T-helper 2 cell treated with Interferon-gamma antibody and Interleukin-4, amounts not matched to agents 100 ng/mL and 5 ng/mL, for 36 hours (primary cell): ENCODE data around the gene TRIO. TPM values are rescaled to one million over a fixed set of nuclear protein-coding genes. Genes with fewer than 3 reads are reported as not detected.

Source experiments
- intact Hi-C: fragments of 100-400 bp; cut with micrococcal nuclease; formaldehyde crosslinking; loops from one replicate; pipeline ENCODE4 v1.15.1; 2023
- total RNA-seq: library from RNA; stranded (reverse); gene quantifications from 2 replicates; pipeline ENCODE4 v1.2.3, GENCODE V29; 2022

Gene TRIO
- total RNA-seq, 1 donor from 2014 or later: 17.2 TPM

GRCh38 chr5:14240359-14240758, 97.2 kb downstream of the TRIO start:
- intact Hi-C loops: no loop called here

GRCh38 chr5:14241141-14241540, 98.0 kb downstream of the TRIO start:
- intact Hi-C loops: no loop called here

- intact Hi-C loops: no loop called here
Observed at GRCh38 chr5:14242447-14242846, 99.3 kb downstream of the TRIO start.

- intact Hi-C loops: no loop called here
Observed at GRCh38 chr5:14242871-14243383, 99.8 kb downstream of the TRIO start.

GRCh38 chr5:14243766-14244165, 100.6 kb downstream of the TRIO start:
- intact Hi-C loops: no loop called here

- intact Hi-C loops: no loop called here
Observed at GRCh38 chr5:14244721-14245120, 101.6 kb downstream of the TRIO start.

GRCh38 chr5:14245132-14245925, 102.2 kb downstream of the TRIO start:
- intact Hi-C loops: no loop called here

GRCh38 chr5:14246350-14247053, 103.4 kb downstream of the TRIO start:
- intact Hi-C loops: no loop called here

- intact Hi-C loops: no loop called here
Observed at GRCh38 chr5:14247054-14247386, 103.9 kb downstream of the TRIO start.

- intact Hi-C loops: no loop called here
Observed at GRCh38 chr5:14249258-14250082, 106.3 kb downstream of the TRIO start.

- intact Hi-C loops: no loop called here
Observed at GRCh38 chr5:14250084-14250695, 107.0 kb downstream of the TRIO start.

GRCh38 chr5:14250748-14251701, 107.9 kb downstream of the TRIO start:
- intact Hi-C loops: no loop called here

GRCh38 chr5:14251733-14252132, 108.6 kb downstream of the TRIO start:
- intact Hi-C loops: no loop called here

GRCh38 chr5:14252793-14253192, 109.7 kb downstream of the TRIO start:
- intact Hi-C loops: no loop called here

- intact Hi-C loops: no loop called here
Observed at GRCh38 chr5:14254686-14255085, 111.5 kb downstream of the TRIO start.

- intact Hi-C loops: no loop called here
Observed at GRCh38 chr5:14256026-14256690, 113.0 kb downstream of the TRIO start.

- intact Hi-C loops: no loop called here
Observed at GRCh38 chr5:14256756-14257393, 113.7 kb downstream of the TRIO start.

- intact Hi-C loops: no loop called here
Observed at GRCh38 chr5:14257995-14258403, 114.9 kb downstream of the TRIO start.

- intact Hi-C loops: no loop called here
Observed at GRCh38 chr5:14258840-14259239, 115.7 kb downstream of the TRIO start.
